Endothelial cell of hepatic sinusoid (primary cell): ENCODE data around the gene NACA.

Experiments used
- in situ Hi-C: cut with HindIII; loops from 2 replicates; pipeline ENCODE4 v1.10.0; 2017; ENCODE audit warnings: low sequenced_read_pairs

Gene NACA

GRCh38 chr12:56688846-56689109 lies 36.3 kb downstream of the NACA start:
- in situ Hi-C loops, result no loop called here

- in situ Hi-C loops, result no loop called here
Measured at GRCh38 chr12:56688129-56688845, 36.8 kb downstream of the NACA start, which contains the start of gene PTGES3. Gene PTGES3, minus strand, starts transcription at chr12:56688284. Its CDS starts 285 bp downstream, at chr12:56687999.

GRCh38 chr12:56687223-56688128 lies 37.6 kb downstream of the NACA start:
- in situ Hi-C loops, result no loop called here

- in situ Hi-C loops, result no loop called here
Measured at GRCh38 chr12:56684745-56685359, 40.2 kb downstream of the NACA start.

- in situ Hi-C loops, result no loop called here
Measured at GRCh38 chr12:56682323-56682722, 42.8 kb downstream of the NACA start.

GRCh38 chr12:56679883-56680575 lies 45.1 kb downstream of the NACA start:
- in situ Hi-C loops, result no loop called here

- in situ Hi-C loops, result no loop called here
Measured at GRCh38 chr12:56678852-56679251, 46.2 kb downstream of the NACA start.

GRCh38 chr12:56677680-56678079 lies 47.4 kb downstream of the NACA start:
- in situ Hi-C loops, result no loop called here

GRCh38 chr12:56676851-56677580 lies 48.1 kb downstream of the NACA start:
- in situ Hi-C loops, result no loop called here

GRCh38 chr12:56671608-56672007 lies 53.5 kb downstream of the NACA start:
- in situ Hi-C loops, result loop anchor here (5.0 kb wide), 1 partner anchor 34 kb away; no protein-coding TSS in a partner anchor

GRCh38 chr12:56670836-56671235 lies 54.3 kb downstream of the NACA start:
- in situ Hi-C loops, result loop anchor here (5.0 kb wide), 1 partner anchor 34 kb away; no protein-coding TSS in a partner anchor

GRCh38 chr12:56668197-56668457 lies 57.0 kb downstream of the NACA start:
- in situ Hi-C loops, result no loop called here
